GM21528 (cell line): Measurements from ENCODE around the gene ZNF180.
"Not testable (repeated sequence)": the region's sequence is repeated elsewhere in the genome, so short reads cannot be mapped to it uniquely, and the experiment has no call there.

ENCODE experiments used
- ATAC-seq: cut with Tn5 transposase; IDR thresholded peaks from one replicate; pipeline ENCODE4 v1.9.1; 2021; ENCODE audit warnings: mild to moderate bottlenecking, moderate library complexity; ENCODE audit not compliant: unreplicated experiment, low FRiP score

Gene ZNF180

GRCh38 chr19:44499962-44500949, at the start of gene ZNF180:
TSS of gene ZNF180 (minus strand) at chr19:44500522. CDS start at chr19:44497334, 3,188 bp downstream.
- ATAC-seq, result peak; percentile 87

GRCh38 chr19:44549507-44549906, 49.2 kb upstream of the ZNF180 start:
- ATAC-seq, result no peak

DNA sequence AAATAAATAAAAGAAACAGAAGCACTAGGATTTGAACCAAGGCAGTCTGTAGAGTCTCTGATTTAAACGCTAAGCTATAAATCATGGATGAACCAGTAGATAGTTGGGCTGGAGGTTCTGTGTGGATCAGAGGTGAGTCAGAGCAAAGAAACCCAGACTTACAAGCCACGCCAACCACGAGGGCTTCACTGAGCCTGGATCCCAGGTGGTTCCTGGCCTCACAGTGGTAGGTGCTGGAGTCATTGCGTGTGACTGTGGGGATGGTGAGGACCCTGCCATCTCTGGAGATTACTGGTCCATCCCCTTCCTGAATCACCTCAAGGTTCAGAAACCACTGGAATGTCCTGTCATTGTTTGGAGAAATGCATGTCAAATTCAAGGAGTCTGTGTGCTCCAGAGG, 48.4 kb upstream of the ZNF180 start:
- no peak for ATAC-seq

- no peak for ATAC-seq
Observed at GRCh38 chr19:44544031-44544430, 43.7 kb upstream of the ZNF180 start.

DNA sequence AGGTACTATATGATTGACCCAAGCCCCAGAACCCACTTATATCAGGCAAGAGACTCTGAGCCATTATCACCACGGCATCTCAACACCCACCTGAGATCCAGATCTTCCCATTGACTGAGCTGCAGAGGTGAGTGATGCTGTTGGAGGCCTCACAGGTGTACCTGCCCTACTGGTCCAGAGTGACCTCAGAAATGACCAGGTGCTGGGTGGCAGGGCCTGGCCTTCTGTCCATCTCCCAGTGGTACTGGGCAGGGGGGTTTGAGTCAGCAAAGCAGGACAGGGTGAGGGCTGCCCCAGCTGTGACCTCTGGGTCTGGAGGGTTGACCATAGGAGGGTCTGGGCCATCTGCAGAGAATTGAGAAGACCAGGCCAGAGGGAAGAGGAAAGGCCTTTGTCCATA, 42.3 kb upstream of the ZNF180 start:
- no peak for ATAC-seq

GRCh38 chr19:44540736-44541135, 40.4 kb upstream of the ZNF180 start:
- ATAC-seq, result no peak

GRCh38 chr19:44539991-44540390, 39.7 kb upstream of the ZNF180 start:
- ATAC-seq, result no peak

DNA sequence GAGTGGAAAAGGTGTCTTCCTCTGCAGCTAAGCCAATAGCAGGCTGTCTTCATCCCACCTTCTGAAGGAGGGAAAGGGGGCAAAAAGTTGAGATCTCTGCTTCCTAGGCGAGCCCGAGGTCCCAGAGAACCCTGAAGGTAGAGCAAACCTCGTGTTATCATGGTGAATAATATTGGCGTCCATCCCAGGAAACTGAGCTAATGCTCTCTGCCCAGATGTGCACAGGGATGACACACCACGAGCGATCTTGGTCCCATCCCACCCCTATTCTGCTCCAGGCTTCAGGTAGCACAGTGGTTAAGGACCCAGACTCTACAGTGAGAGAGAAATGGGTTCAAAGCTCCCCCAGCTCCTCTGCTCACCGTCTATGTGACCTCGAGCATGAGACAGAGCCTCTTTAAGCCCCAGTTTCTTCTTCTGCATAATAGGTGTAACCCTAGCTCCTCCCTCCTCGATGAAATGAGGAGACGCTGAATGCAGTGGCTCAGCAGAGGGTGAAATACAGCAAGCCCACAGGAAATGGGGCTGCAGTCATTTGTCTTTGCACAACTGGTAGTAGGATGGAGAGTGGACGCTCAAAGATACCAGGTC, 39.0 kb upstream of the ZNF180 start:
- no peak for ATAC-seq

GRCh38 chr19:44535361-44535760, 35.0 kb upstream of the ZNF180 start:
- ATAC-seq, result not testable (repeated sequence)

DNA sequence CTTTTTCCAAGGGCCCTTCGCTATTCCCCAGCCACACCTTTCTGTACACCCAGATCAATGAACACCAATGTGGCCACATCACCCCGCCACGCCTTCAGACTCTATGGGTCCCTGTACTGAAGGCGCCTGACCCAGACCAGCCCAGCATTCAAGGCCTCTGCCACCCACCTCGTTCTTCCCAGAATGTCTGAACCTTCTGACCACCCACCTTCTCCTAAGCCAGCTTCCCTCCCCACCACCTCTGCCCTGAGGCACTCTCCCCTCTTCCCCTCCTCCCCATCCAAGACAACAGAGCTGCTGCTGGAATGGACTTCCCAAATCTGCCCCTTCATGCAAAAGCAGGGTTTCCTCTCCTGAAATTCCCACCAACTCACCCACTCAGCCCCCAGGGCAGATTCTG, 32.5 kb upstream of the ZNF180 start:
- no peak for ATAC-seq

GRCh38 chr19:44530777-44531176, 30.5 kb upstream of the ZNF180 start:
- ATAC-seq, result no peak

GRCh38 chr19:44529536-44529935, 29.2 kb upstream of the ZNF180 start, which contains the start of gene CEACAM20:
TSS of gene CEACAM20 (minus strand) at chr19:44529675. CDS start at chr19:44529509, 166 bp downstream.
- ATAC-seq, result no peak

DNA sequence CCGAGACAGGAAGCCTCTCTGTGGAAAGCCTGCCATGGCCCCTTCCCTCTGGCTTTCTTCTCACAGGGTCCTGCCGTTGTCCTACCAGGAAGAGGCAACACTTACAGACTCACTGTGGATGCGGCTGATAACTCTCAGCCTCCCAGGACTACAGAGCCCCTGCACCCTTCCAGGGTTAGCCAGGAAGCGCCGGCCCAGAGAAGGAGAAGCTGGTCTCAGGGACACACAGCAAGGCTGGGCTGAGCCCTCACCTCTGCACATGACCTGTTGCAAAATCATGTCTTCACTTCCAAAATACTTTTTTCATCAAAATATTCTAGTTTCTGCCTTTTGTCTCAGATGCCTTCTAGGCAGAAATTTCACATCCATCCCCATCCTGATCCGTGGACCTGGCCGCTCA, 27.2 kb upstream of the ZNF180 start:
- no peak for ATAC-seq

DNA sequence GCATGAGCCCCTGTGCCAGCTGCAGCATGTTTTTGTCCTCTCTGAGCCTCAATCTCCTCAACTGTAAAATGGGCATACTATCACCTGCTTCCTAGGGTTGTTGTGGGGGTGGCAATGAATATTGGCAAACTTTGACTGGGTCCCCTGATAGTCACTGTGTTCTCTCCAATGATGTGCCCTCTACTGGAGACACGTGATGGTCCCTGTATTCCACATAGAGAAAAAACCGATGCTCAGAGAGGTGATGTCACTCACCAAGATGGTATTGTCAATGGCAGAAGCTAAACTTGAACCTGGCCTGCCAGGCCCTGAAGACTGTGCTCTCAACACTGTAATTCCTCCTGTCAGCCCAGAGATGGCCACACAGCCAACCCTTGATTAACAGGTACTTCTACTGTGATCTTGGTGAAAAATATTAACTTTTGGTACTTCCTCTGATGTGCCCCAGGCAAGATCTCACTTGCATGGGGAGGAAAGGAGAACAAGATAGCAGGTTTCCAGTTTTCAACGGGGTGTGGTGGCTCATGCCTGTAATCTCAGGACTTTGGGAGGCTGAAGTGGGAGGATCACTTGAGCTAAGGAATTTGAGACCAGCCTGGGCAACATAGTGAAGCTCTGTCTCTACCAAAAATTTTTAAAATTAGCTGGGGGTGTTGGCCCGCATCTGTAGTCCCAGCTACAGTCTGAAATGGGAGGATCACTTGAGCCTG, 25.6 kb upstream of the ZNF180 start:
- ATAC-seq, result no peak

- ATAC-seq, result no peak
Observed at GRCh38 chr19:44521370-44521769, 21.0 kb upstream of the ZNF180 start.

- no peak for ATAC-seq
Observed at GRCh38 chr19:44517146-44517545, 16.8 kb upstream of the ZNF180 start.

DNA sequence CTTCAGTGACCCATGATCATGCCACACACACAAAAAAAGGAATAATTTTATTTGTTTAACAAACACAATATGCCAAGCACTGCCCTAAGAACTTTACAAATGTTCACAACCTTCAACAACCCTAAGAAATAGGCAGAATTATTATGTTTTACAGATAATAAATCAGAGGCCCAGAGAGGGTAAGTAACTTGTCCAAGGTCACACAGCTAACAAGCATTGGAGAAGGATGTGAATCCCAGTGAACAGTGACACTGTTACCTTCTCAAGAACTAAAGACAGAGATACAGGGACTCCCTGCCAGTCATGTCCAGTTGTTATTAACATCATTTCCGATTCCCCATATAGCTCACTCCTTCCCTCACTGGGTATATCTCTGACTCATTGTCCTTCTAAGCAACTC, 15.6 kb upstream of the ZNF180 start:
- no peak for ATAC-seq

DNA sequence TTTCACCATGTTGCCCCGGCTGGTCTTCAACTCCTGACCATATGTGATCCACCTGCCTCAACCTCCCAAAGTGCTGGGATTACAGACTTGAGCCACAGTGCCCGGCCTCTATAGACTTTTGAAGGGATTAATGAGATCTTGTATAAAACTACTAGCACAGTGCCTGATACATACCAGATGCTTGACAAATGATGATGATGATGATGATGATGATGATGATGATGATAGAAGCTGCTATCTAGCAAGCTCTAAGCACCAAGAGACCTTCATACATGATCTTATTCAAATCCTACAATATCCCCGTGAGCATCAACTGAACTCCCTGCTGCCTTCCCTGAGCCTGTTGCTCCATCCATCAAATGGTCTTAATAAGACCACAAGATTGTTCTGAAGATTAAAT, 14.7 kb upstream of the ZNF180 start:
- ATAC-seq, result no peak

- ATAC-seq, result no peak
Observed at GRCh38 chr19:44512326-44513298, 12.3 kb upstream of the ZNF180 start.

DNA sequence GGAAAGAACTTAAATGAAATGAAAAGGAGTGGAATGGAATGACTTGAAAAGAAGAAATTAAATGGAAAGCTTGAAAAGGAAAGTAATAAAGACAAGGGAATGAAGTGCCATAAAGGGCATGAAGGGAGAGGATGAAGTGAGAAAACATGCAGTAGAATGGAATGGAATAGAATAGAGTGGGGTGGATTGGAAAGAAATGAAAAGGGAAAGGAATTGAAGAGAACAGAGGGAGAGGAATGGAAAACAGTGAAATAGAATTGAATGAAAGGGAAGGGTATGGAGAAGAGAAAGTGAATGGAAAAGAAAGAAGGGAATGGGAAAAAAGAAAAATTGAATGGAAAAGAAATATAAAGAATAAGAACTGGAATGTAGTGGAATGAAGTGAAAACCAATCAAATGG, 9.2 kb upstream of the ZNF180 start:
- no peak for ATAC-seq
